ENCODE measurements around the gene DRAM1.
A peak's percentile ranks its signal among the peaks of the same experiment; 100 is the strongest.
"Not testable (repeated sequence)": the region's sequence is repeated elsewhere in the genome, so short reads cannot be mapped to it uniquely, and the experiment has no call there.

The DRAM1 gene

DNA sequence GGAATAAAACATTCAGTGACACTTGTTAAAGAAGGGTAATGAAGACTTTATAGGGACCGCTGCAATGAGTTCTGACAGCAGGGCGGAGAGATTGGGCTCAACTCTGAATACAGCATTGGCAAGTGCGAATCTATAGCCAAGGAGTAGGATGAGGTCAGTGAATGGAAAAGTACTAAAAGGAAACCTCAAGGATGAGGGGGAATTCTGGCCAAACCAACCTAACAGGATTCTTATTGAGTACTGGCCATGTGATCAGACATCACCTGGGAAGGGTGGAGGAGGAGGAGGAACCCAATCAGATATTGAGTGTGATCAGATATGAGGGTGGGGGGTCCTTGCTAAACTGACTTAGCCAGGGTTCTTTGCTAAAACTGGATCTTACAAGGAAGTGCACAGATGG, 31.0 kb downstream of the DRAM1 start:
- DNase-seq, result no peak

- no peak for DNase-seq
Measured at GRCh38 chr12:101909646-101910045, 32.3 kb downstream of the DRAM1 start.

DNA sequence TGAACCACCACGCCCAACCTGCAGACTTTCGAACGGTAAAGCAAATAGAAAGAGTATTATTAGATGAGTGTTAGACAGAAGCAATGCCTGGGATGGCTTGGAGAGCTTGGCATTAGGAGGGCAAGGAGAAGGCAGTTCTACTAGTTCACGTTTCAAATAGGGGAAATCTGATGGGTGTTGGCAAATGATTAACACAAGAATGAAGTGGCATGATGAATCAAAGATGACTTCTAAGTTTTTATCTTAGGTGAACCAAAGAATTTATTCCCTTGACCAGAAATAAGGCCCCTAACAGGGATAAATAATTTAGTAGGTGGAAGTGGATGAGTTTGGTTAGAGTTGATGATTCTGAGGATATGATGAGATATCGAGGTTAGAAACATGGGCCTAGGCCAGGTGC, 38.5 kb downstream of the DRAM1 start:
- DNase-seq, result no peak

GRCh38 chr12:101918805-101919204, 41.4 kb downstream of the DRAM1 start:
- not testable (repeated sequence) for DNase-seq

GRCh38 chr12:101919447-101919846, 42.1 kb downstream of the DRAM1 start:
- no peak for DNase-seq

- DNase-seq, result no peak
Measured at GRCh38 chr12:101920906-101921305, 43.5 kb downstream of the DRAM1 start.

DNA sequence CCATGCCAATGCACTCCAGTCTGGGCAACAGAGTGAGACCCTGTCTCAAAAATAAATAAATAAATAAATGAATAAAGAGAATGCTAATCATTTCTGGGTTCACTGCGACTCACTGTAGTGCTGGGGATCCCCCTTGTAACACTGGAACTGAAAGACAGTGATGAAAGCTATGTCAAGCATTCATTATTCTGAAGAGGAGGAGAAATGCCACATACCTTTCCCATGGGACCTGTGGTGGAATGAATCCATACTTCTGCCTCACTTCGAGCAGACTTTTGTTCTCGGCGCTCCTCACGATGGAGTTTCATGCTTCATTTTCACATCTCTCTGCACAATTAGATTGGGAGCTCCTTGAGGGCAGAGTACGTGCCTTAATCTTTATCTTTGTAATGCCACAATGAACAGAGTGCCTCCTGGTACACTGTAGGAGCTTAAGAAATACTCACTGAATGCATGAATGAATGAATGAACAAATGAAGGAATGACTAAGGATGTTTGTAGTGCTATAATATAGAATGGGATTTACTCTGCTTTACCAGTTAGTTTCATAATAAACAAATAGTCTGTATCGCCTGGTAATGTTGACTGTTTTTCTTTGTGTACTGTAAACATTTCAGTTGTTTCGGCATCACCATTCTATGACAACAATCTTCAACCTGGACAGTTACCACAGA, 45.8 kb downstream of the DRAM1 start:
- DNase-seq, result no peak

GRCh38 chr12:101924618-101925017, 47.2 kb downstream of the DRAM1 start:
- DNase-seq, result peak; percentile 5

DNA sequence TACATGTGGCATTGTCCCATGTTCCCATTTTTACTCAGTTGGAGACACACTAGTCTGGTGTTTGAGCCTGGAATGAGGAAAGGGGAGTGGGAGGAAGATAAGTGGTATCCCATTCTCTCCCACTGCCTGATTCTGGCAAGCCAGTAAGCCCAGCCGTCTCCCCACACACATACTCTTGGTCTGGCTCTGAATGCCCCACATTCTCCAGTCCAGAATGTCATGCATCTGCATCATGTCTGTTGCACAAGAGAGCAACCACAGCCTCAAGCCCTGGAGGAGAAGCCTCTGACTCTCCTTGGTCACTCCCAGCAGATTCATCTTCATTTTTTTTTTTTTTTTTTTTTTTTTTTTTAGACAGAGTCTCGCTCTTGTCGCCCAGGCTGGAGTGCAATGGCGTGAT, 48.0 kb downstream of the DRAM1 start:
- no peak for DNase-seq

- DNase-seq, result no peak
Measured at GRCh38 chr12:101925935-101926334, 48.6 kb downstream of the DRAM1 start.

DNA sequence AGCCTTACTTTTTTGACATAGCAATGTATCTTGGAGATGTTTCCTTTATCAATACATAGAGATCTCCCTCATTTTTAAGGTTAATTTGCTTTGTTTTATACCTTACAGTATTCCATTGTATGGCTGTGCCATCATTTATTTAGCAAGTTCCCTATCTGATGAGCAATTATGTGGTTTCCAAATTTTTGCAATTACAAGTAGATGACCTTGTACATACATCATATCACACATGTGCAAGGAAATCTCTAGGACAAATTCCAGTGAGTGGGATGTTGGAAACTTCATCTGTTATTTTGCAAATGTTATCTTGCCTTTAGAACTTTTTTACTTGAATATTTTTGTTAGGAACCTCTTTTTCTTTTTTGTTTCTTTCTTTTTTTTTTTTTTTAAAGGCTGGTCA, 49.7 kb downstream of the DRAM1 start:
- no peak for DNase-seq

- DNase-seq, result no peak
Measured at GRCh38 chr12:101927999-101928398, 50.6 kb downstream of the DRAM1 start.

GRCh38 chr12:101928556-101928955, 51.2 kb downstream of the DRAM1 start:
- no peak for DNase-seq

DNA sequence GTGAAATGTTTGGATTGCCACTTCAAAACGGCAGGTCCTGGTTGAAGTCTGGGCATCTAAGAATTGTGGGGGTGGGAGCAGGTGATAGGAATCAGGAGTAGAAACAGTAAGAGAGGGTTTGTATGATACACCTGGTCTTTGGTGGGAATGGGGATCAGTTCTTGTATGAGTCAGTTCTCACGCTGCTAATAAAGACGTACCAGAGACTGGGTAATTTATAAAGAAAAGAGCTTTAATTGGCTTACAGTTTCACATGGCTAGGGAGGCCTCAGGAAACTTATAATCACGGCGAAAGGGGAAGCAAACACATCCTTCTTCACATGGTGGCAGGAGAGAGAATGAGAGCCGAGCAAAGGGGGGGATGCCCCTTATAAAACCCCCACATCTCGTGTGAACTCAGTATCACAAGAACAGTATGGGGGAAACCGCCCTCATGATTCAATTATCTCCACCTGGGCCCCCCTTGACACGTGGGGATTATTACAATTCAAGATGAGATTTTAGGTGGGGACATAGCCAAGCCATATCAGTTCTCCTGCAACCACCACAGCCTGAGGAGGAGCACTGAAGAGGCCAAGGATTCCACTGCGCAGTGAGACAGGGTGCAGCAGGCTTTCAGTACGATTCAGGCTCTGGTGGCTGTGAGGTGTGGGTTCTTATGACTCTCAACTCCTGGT, 52.1 kb downstream of the DRAM1 start:
- no peak for DNase-seq

DNA sequence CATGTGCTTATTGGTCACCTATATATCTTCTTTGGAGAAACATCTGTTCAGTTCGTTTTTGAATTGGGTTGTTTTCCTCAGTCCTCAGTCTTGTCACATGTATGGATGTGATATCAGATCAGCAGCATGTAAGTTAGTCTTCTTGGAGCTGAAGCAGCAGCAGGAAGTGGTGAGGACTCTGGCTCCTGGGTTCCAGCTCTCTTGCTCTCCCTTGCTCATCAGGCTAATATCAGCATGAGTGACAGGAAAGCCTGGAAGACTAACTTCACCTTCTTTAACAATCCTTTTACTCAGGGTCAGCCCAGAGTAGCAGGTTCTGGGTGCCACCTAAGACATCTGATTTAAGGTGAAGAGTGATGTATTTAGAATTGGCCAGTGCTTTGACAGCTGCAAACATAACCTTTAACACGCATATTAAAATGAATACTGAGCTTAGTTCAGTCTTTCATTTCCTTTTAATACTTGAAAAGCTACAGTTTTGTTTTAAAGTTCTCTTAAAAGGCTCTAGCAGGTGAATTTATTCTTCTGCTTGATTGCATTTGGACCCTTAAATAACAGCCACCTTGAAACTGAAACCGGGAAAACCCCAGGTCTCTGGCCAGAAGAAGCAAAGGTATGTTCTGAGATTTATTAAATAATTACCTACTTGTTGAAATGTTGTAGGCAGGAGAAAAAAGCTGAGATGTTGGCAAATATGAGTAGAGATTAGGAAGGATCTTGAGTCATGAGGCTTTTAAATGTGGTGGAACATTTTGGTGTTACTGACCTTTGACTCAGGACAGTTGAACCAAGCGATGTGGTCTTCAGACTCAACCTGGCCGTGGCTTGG, 54.3 kb downstream of the DRAM1 start:
- no peak for DNase-seq

DNA sequence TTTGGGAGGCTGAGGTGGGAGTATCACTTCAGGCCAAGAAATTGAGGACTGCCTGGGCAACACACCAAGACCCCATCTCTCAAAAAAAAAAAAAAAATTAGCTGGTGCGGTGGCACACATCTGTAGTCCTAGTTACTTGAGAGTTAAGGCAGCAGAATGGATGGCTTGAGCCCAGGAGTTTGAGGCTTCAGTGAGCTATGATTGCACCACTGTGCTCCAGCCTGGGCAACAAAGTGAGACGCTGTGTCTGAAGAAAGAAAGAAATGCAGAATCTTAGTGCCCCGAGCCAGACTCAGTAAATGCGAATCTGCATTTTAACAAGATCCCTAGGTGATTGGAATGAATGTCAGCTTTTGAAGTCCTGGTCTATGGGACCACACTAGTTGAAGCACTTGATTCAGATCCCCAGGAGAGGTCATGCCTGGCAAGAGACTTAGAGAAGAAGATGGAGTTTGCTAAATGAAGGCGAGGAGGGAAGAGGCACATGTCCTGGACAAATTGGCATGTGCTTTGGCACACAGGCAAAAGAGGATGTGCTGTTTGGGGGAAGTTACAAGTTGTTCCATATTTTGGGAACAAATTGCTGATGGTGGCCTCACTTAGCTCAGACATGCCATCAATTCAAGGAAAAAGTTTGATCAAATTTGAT, 56.6 kb downstream of the DRAM1 start:
- no peak for DNase-seq

- DNase-seq, result no peak
Measured at GRCh38 chr12:101935890-101936746, 58.7 kb downstream of the DRAM1 start.

DNA sequence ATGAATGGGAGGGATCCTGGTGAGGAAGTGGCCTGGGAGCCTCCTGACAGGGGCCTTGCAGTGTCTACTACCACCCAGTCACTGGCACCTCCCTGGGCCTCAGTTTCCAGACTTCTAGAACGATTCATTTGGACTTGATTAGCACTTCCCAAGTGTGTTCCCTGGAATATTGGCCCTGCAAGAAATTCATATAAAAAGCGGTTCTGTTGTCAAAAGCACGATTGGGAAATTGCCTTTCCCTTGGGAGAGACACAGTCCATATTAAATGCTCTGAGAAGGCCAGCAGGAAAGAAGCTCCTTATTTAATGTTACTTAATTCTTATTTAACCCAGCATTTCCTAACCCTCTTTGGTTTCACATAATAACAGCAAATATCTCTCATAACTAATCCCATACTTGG, 61.9 kb downstream of the DRAM1 start:
- no peak for DNase-seq

- peak; percentile 42 for DNase-seq
Measured at GRCh38 chr12:101939856-101940265, 62.5 kb downstream of the DRAM1 start.

- DNase-seq, result no peak
Measured at GRCh38 chr12:101940400-101940950, 63.1 kb downstream of the DRAM1 start.

- DNase-seq, result no peak
Measured at GRCh38 chr12:101941306-101942249, 64.2 kb downstream of the DRAM1 start.

Measured in NCI-H1436 (cell line).